HG03135 (cell line): Measurements from ENCODE around the gene AMOTL1.

Experiments
- ATAC-seq: cut with Tn5 transposase; IDR thresholded peaks from one replicate; pipeline ENCODE4 v1.9.1; 2021; ENCODE audit warnings: mild to moderate bottlenecking, moderate library complexity; ENCODE audit not compliant: unreplicated experiment

The AMOTL1 gene

DNA sequence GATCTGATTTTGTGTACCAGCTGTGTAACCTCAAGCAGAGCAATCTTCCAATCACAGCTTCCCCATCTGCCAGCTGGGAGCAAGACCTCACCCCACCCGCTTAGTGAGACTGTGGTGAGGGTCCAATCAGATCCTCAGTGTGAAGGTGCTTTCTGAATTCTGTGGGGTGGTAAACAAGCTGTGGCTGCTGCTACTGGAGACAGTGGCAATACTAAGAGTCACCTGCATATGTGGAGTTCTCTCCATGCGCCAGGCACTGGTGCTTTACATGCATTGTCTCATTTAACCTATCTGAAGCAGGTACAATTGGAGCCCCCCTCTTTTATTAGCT lies 154.8 kb downstream of the AMOTL1 start:
- ATAC-seq: no peak

DNA sequence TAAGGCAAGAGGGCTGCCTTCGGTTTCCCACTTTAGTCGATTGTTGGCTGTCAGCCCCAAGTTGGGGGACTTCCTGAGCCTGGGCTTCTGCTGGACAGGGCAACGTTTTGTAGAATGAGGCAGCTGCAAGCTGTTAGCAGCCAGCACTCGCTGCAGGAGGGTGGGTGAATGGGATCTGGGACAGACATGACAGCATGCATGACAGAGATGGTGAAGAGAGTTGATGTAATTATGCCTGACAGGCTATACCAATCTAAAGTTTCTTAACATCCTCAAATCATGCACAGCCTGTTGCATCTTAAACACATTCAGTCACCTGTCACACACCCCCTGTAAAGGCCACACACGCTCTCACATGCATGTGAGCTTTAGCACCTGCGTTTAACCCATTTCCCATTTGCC lies 156.0 kb downstream of the AMOTL1 start:
- no peak for ATAC-seq

DNA sequence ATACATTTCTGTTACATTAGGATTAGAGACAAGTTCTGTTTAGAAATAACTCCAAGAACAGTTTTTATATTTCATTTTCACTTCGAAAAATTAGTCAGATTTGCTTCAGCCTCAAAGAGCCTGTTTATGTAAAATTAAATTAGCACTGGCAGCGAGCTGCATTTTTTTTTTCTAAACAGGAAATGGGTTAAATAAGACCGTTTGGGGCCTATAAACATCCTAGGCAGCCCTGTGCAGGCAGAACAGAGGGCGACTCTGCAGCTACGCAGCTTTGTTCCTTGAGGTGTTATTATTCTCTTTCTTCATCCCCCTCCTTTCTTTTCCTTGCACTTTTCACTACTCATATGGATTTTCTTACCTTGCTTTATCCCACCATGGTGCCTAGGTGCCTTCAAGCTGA lies 156.5 kb downstream of the AMOTL1 start:
- no peak for ATAC-seq

DNA sequence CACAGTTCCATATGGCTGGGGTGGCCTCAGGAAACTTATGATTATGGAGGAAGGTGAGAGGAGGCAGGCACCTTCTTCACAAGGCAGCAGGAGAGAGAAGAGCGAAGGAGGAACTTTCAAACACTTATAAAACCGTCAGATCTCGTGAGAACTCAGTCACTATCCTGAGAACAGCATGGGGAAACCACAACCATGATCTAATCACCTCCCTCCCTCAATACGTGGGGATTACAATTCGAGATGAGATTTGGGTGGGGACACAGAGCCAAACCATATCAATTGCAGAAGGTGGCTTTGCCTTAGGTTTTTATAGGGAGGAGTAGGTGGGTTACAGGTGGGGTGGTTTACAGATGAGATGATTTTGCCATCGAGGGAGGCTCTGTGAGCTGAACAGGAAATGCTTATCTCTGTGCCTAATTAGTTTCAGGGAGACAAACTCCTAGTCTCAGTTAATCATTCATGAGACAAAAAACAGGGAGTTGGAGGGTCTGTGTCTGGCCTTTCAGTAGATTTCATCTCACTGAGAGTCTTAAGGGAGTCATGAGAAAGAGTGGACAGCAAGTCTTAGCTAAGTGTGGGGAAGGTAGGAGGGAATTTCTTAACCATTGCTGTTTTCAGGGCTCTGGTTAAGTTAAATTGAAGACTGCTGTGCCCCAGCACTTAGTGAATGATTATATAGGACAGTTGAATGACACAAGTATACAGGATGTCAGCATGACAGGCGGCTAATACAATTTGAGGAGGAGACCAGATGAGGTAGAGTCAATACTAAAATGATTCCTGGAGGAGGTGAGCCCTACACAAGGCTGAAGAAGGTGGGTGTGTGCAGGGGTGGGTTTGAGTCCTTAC lies 157.5 kb downstream of the AMOTL1 start:
- no peak for ATAC-seq

DNA sequence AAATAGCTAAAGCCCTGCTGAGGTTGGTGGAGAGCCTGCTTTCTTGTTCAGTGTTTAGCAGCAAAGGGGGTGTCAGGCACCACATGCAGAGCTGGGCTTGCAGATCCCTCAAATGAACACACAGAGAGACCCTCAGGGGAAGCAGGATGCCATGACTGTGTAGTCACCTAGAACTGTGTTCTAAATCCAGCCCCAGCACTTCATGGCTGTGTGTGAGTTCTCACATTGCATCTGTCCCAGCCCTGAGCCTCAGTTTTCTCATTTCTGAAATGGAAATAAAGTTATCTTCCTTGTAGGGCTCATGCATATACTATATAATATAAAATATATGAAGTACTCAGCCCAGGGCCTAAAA lies 158.1 kb downstream of the AMOTL1 start:
- ATAC-seq: no peak
